ENCODE results near the gene TMEM88. TPM values are rescaled to one million over a fixed set of nuclear protein-coding genes. Genes with fewer than 3 reads are reported as not detected.
A peak's percentile ranks its signal among the peaks of the same experiment; 100 is the strongest.

TMEM88 gene
- total RNA-seq, 4 donors from 2014 or later, result 0.91 to 5.9 (median 3.4) TPM

DNA sequence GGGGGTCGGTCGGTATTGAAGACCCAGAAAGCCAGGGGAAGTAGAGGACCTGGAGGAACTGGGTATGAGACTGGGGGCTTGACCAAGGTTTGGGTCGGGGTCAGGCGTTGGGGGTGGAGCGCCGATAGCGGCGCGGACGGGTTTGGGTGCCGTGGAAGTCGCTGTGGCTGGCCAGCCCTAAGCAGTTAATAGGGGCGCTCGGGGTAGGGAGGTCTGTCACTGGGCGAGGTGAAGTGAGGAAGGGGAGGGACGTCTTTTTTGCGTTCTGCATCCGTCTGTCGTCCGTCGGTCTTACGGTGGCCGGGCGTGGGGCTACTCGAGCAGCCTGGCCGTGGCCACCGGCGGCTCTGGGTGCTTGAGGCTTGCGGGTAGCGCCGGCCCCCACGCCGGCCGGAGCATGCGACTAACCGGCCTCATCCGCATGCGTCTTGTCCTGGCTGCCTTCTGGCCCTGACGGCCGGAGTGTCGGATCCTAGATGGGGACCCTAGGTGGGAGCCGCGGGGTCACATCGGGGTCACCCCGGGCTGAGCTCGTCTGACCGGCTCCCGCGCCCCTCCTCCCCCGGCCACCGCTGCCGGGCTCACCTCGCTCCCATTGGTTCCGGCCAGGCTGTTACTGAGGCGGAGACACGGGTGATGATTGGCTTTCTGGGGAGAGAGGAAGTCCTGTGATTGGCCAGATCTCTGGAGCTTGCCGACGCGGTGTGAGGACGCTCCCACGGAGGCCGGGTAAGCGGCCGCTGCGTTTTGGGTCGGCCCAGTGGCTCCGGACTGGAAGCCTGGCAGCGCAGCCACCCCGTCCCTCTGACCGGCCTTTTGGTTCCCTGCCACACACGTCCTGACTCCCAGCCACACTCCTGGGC is 10.3 kb upstream of the TMEM88 start:
- TF ChIP-seq CTCF (IDR thresholded peaks at IDR 0.05) (no peak), POLR2A (IDR thresholded peaks at IDR 0.05) (no peak)
- 1% methylated on average over 48 to 54 of the region's 71 CpGs for WGBS, 2 donors

GRCh38 chr17:7845359-7846062 is 9.4 kb upstream of the TMEM88 start:
- no peak for TF ChIP-seq CTCF (IDR thresholded peaks at IDR 0.05)
- no peak for TF ChIP-seq POLR2A (IDR thresholded peaks at IDR 0.05)
- intact Hi-C loops (cut with DNase I; ENCODE audit: low total_unique reads), result no loop called here
- peak in 1 of 2 donors; percentile 17 for DNase-seq (ENCODE audit: low spot score in 2 of 2)
- no peak overlapping the region for H3K4me3 ChIP-seq (ENCODE audit: low read depth, poor library complexity, severe bottlenecking)
- WGBS, 2 donors, result 72 to 78% methylated on average over 14 to 15 of the region's 15 CpGs

More for the DNA sequence above, 10.3 kb upstream of the TMEM88 start:
- DNase-seq (ENCODE audit: low spot score in 2 of 2), result peak; percentile 90 to 97
- peak overlapping the region; percentile 55 for H3K4me3 ChIP-seq (ENCODE audit: low read depth, poor library complexity, severe bottlenecking)
- intact Hi-C loops (cut with DNase I; ENCODE audit: low total_unique reads), result no loop called here

GRCh38 chr17:7846063-7846735 is 8.7 kb upstream of the TMEM88 start:
- no peak overlapping the region for H3K4me3 ChIP-seq (ENCODE audit: low read depth, poor library complexity, severe bottlenecking)
- TF ChIP-seq POLR2A (IDR thresholded peaks at IDR 0.05) (no peak), CTCF (IDR thresholded peaks at IDR 0.05) (no peak)
- DNase-seq (ENCODE audit: low spot score in 2 of 2), result peak; percentile 12 to 82
- intact Hi-C loops (cut with DNase I; ENCODE audit: low total_unique reads), result no loop called here
- 80 to 90% methylated on average over 18 to 22 of the region's 22 CpGs for WGBS, 2 donors

- intact Hi-C loops (cut with DNase I; ENCODE audit: low total_unique reads), result no loop called here
- WGBS, 2 donors, result 88 to 90% methylated on average over 23 to 34 of the region's 34 CpGs
- peak; percentile 13 to 80 for DNase-seq (ENCODE audit: low spot score in 2 of 2)
- no peak overlapping the region for H3K4me3 ChIP-seq (ENCODE audit: low read depth, poor library complexity, severe bottlenecking)
- no peak for TF ChIP-seq POLR2A (IDR thresholded peaks at IDR 0.05)
- no peak for TF ChIP-seq CTCF (IDR thresholded peaks at IDR 0.05)
These were observed 7.9 kb upstream of the TMEM88 start for GRCh38 chr17:7846765-7847661.

DNA sequence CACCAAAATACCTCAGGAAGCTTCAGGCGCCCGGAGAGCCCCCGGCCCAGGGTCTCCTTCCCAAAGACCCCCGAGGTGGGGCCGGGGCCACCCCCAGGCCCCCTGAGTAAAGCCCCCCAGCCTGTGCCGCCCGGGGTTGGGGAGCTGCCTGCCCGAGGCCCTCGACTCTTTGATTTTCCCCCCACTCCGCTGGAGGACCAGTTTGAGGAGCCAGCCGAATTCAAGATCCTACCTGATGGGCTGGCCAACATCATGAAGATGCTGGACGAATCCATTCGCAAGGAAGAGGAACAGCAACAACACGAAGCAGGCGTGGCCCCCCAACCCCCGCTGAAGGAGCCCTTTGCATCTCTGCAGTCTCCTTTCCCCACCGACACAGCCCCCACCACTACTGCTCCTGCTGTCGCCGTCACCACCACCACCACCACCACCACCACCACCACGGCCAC is 6.7 kb upstream of the TMEM88 start:
- intact Hi-C loops (cut with DNase I; ENCODE audit: low total_unique reads), result no loop called here
- no peak for DNase-seq (ENCODE audit: low spot score in 2 of 2)
- WGBS, 2 donors, result 86 to 88% methylated on average over 16 to 18 of the region's 20 CpGs
- TF ChIP-seq CTCF (IDR thresholded peaks at IDR 0.05) (no peak), POLR2A (IDR thresholded peaks at IDR 0.05) (no peak)
- no peak overlapping the region for H3K4me3 ChIP-seq (ENCODE audit: low read depth, poor library complexity, severe bottlenecking)
